GM19397 (cell line): ENCODE data around the gene SLC6A7.

Experiments
- ATAC-seq: cut with Tn5 transposase; IDR thresholded peaks from one replicate; pipeline ENCODE4 v1.9.1; 2021; ENCODE audit warnings: mild to moderate bottlenecking, moderate library complexity; ENCODE audit not compliant: unreplicated experiment

SLC6A7 gene

DNA sequence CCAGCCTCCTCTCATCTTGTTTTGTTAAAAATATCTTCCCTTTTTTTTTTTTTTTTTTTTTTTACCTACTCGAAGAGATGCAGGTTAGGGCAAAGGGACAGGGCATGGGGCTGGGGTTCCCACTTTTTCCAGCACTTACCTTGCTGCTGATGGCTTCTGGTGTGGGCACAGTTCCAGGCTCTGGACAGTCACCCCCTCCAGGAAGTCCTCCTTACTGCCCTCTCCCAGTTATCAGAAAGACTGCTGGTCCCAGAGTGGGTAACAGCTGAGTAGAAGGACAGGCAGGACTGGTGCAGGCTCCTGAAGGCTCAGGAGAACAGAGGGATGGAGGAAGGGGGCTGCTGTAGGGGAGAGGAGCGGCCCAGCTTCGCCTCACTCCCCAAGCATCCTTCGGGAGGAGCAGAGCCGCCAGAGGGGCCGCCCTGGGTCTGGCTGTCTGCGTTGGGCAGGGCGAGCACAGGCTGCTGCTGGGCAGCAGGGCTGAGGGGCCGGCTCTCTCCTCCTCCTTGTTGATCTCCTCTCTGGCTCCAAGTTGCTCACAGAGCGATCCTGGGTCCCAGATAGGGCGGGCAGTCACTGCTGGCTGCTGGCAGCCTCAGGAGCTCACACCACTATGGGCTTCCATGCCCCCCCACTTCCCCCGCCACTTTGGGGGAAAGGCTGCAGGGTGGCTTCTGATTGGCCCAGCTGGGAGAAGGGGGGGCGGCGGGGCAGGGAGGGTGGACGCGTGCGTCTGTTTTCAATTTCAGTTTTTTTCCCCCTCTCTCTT is 34.4 kb upstream of the SLC6A7 start, which contains the start of gene PDGFRB:
Gene PDGFRB (minus strand): TSS at position 588 of the 769 bp plus-strand sequence. CDS start 18,798 bp downstream, outside the sequence.
- peak; percentile 66 for ATAC-seq

DNA sequence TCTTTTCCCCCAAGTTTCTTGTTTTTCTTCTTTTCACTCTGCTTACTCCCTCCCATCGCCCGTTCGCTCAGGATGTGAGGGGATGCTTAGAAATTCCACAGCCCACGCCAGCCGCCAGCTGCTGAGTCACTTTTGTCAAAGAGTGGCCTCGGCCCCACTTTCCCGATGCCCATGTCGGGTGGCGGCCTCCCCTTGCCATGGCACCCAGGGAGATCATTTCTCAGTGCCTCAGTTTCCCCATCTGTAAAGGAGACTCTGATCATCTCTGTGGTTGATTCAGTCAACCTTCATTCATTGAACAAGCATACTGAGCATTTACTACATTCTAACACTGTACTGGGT is 33.9 kb upstream of the SLC6A7 start:
- ATAC-seq = peak; percentile 7

DNA sequence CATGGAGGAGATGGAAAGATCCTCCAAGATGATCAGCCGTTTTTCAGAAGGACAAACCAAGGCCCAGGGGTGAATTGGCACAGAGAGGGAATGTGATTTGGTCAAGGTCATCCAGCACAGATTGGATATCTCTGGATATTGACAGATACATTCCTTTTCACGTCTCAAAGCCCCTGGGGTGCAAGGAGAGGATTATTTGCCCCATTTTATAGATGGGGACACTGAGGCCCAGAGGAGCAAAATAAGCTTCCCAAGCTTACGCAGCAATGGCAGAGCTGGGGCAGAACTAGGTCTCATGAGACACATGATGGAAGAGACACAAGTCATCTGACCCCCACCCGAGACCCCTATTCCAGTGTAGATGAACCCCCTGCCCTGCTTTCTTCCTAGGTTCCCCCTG is 33.3 kb upstream of the SLC6A7 start:
- no peak for ATAC-seq

DNA sequence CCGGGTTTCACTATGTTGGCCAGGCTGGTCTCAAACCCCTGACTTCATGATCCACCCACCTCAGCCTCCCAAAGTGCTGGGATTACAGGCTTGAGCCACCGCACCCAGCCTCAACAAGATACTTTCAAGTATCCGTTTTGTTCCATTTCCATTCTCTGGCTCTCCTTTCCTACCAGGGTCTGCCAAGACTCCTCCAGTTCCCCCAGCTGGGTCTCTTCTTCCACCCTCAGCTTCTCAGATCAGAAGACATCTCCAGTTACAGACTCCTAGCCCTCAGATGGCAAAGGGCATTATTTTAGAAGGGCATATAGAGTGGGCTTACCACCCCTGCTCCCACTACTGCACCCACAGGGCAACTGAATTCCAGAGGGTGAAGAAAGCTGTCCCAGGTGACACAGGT is 32.7 kb upstream of the SLC6A7 start:
- no peak for ATAC-seq

DNA sequence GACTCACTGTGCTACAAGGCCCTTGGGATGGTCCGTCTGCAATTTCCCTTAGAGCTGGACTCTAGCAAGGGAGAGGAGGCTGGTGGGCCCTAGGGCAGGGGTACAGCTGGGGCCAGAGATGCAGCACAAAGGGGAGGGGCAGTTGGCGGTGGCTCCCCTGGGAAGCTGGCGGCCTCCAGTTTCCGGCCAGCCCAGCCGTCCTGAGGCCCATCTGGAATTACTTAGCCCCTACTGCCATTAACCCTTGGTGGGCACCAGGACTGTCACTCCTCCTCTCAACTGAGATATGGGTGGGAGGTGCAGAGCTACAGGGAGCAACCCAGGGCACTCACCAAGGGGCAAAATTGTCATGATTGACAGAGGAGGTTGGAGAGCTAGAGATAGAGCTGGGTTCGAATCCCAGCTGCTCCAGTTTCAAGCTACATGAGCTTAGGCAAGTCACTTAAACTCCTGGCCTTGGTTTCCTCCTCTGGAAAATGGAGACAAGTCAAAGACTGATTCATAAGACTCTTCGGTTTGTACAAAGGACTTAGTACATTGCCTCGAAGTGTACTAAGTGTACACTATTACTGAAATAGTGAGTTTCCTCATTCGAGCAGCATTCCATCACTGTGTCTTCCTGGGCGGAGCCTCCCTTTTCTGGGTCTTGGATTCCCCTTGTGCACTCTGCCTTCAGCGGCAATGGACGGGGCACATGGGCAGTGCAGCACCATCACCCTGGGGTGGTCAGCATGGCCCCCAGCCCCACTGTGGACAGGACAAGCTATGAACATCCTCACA is 31.5 kb upstream of the SLC6A7 start:
- no peak for ATAC-seq

DNA sequence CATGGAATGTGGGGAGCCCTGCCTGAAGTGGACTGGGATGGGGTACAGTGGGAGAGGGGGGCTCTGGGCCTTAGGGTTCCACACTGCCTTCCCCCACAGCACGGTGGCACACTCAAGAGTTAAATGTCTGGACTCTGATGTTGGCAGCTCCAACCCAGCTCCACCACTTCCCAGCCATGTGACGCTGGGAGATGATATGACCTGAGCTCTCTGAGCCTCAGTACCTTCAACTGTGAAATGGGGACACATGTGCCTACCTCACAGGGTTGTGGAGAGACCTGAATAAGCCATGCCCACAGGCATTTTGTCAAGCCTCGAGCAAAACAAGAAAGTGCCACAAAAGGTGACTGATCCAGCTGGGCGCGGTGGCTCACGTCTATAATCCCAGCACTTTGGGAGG is 30.8 kb upstream of the SLC6A7 start:
- no peak for ATAC-seq

DNA sequence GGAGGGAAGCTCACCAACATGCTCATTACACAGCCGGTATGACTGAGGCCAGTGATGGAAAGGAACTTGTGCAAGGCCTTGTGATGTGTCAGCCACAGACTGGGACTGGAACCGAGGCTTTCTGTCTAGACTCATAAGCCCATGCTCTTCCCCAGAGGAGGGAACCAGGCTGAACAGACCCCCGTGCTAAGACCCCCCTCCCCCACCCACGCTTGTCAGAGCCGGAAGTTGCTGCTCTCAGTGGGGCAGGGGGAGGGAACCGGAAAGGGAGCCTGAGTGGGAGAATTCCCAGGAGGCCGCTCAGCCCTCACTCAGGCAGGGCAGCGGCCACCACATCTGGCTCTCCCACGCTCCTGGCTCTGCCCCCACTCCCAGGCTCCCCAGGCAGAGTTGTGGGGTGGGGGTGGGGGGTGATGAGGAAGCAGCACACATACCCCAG is 30.1 kb upstream of the SLC6A7 start:
- ATAC-seq = no peak

DNA sequence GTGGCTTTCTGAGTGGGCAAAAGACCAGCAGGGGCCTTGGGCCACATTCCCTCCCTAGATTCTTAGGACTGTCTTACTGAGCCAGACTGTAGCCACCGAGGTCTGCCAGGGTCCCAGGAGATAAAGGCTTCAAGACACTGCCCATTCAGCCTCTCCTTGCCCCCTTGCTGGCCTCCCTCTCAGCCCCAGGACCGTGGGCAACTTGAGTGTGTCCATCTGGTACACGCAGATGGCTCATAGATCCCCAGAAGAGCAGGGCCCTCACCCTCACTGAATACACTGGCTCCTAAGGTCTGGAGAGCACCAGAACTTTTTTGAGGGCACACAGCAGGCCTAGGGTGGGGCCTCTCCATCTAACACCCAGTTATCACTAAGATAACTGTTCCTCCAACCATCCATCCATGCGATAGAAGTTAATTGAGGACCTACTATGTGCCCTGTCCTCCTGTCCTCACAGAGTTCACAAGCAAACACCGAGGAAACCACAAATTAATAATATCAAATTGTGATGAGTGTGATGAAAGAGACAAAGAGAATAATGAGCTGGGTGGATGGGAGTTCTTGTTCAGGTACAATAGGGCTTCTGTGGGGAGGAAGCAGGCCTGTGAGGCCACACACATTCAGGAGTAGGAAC is 29.3 kb upstream of the SLC6A7 start:
- no peak for ATAC-seq

DNA sequence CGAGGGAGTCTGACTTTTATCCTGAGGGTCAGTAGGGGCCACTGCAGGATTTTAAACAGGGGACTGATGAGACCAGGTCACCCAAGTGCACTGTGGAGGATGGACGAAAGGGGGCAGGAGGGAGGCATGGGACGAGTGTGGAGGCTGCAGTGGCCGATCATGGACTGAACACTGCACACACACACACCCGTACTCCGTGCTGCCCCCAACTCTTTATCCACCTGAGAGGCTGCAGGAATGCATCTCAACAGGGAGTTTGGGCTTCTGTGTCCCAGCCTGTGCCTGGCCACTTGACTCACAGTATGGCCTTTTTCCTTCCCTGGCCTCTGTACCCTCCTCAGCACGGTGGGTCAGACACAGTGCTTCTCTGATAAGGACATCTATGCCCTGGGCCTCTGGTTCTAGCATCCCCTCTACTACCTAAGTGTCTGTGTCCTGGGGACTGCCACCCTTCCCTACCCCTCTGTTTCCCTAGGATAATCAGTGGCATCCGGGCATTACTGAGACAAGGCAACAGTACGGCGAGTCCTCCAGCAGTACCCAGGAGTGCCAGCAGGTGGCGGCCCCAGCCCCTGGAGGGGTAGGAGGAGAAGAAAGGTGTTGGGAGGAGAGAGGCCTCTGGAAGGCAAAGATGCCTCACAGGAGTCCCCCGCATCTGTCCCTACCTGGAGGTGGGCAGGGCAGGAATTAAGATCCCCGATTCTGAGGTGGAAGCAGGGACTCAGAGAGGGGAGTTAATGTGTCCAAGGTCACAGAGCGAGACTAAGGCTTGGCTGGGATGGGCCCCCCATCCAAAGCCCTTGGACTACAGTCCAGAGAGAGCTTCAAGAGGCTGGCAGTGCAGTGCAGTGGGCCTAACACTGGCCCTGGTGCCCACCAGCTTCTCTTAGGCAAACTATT is 28.4 kb upstream of the SLC6A7 start:
- ATAC-seq = peak; percentile 67

DNA sequence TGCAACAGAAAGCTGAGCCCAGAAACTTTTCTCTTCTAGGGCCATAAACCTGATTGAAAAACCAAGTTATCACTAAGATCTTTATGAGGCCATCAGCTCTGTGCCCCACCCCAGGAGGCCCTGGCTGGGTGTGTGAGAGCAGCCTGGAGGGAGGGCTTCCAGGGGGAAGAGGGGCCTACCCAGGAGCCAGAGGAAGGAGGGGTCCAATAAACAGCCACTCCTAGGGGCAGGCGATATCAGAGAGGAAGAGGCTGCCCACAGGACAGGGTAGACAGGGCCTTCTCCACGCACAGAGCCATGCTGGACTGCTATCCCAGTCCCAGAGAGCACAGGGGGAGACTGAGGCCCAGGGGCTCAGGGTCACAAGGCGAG is 27.7 kb upstream of the SLC6A7 start:
- ATAC-seq = no peak

DNA sequence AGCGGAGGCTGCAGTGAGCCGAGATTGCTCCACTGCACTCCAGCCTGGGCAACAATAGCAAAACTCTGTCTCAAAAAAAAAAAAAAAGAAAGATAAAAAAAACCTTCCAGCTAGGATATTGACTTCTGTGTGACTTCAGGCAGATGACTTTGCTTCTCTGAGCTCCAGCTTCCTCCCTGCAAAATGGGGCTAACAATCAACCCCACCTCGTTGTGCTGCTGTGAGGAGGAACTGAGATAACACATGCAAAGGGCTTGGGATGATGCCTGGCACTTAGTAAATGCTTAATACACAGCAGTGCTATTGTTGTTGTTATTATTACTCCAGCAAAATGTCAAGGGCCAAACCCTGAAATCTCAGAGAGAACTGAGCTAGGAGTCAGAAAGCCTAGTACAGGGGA is 26.8 kb upstream of the SLC6A7 start:
- no peak for ATAC-seq

DNA sequence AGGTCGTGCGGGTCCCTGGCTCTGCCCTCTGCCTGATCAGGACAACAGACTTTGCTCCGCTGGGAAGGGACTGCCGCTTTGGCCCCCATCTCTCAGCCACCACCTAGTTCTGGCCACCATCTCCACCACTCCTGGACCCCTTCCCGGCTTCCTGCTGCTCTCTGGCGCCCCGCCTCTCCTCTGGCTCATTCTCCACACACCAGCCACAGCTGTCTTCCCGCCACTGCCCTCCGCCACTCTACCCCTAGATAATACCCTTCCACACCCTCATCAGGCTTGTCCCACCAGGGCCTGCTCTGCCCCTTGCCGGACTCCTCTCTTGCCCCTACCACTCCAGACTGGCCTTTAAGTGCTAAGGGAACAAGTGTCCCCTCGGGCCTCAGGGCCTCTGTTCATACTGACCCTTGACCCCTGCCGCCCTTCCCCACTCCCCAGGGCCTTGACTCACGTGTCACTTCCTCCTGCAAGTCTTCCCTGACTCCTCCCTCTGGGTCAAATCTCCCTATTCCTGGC is 26.3 kb upstream of the SLC6A7 start:
- no peak for ATAC-seq

DNA sequence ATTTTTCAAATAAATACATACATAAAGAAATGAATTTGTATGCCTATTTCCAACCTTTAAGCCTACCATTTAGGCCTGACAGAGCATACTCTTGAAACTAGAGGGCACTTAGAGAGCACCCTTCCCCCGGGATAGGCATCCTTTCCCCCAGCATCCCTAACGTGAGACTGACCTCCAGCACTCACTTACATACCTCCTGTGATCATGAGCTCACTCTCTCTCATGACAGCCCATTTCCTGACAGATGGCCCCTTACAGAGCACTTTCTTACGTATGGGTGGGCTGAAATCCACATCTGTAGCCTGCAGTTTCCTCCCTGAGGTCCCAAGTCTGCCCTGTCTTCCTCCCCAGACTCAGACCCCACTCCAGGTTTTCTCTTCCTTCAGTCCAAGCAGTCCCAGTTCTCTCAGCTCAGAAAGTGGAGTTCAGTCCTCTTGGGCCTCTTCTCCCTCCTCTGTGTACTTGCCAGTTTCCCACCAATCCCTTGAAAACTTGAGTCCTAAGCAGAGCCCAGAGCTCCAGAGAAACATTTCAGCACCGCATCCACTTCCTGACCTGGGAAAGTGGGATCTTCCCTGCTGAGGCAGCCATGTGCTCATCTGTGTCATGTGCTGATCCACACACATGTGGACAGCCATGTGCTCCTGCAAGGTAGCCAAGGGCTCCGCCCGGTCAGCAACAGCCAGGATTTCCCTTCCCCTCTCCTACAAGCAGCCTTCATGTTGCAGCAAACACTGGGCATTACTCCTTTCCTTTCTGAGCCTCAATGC is 25.5 kb upstream of the SLC6A7 start:
- ATAC-seq = no peak

DNA sequence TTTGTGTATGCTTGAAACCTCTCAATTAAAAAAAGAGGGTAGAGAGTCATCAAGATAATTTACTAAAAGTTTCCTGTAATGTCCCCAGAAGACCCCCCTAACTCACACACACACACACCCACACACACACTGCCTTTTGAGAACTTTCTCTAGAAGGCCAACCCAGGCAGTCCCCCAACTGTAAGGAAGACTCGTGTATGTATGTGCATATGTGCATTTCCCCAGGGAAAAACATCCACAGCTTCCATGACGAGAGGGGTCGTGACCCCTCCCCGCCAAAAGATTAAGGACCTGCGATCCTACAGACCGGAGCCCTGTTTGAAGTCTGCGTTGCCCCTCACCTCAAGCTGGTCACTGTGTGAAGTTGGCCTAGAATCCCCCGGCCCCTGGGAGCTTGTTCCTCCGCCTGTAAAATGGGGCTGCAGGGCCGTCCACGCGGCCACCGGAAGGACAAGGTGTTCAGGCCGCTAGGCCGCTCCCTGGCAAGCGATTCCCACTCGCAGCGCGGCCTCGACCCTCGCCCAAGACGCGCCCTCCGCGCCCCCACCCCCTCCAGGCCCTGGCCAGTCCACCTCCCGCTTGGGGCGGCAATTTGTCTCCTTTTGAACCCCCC is 23.7 kb upstream of the SLC6A7 start:
- no peak for ATAC-seq

DNA sequence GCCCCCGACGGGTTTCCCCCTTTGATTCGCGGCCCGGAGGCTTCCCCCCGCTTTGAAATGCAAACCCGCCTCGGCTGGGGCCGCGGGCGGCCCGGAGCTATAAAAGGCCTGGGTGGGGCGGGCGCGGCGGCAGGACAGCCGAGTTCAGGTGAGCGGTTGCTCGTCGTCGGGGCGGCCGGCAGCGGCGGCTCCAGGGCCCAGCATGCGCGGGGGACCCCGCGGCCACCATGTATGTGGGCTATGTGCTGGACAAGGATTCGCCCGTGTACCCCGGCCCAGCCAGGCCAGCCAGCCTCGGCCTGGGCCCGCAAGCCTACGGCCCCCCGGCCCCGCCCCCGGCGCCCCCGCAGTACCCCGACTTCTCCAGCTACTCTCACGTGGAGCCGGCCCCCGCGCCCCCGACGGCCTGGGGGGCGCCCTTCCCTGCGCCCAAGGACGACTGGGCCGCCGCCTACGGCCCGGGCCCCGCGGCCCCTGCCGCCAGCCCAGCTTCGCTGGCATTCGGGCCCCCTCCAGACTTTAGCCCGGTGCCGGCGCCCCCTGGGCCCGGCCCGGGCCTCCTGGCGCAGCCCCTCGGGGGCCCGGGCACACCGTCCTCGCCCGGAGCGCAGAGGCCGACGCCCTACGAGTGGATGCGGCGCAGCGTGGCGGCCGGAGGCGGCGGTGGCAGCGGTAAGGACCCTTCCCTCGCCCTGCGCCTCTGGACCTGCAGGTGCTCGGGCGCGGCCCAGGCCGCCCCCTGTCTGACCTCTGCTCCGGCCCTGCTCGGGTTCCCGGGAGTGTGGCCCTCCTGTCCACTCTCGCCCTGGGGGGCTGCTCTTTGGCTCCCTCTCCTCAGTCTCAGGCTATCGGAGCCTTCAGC is 23.0 kb upstream of the SLC6A7 start, which contains the start of gene CDX1:
Gene CDX1 (plus strand): TSS at position 129 of the 862 bp plus-strand sequence. CDS start 99 bp downstream, at position 228.
- no peak for ATAC-seq

DNA sequence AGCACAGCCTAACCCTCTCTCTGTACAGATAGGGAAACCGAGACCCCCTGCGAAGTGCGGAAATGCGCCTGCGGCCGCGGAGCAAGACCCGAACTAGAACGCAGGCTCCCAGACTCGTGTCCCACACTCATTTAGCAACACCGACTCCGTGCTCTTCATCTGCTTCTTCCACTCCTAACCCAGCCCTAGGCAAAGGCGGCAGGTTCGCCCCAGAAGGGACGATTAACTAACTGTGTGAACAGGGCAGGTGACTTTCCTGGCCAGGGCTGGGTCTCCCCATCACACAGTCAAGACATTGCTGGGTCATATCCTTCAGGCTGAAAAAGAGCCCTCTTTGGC is 22.4 kb upstream of the SLC6A7 start:
- ATAC-seq = no peak

DNA sequence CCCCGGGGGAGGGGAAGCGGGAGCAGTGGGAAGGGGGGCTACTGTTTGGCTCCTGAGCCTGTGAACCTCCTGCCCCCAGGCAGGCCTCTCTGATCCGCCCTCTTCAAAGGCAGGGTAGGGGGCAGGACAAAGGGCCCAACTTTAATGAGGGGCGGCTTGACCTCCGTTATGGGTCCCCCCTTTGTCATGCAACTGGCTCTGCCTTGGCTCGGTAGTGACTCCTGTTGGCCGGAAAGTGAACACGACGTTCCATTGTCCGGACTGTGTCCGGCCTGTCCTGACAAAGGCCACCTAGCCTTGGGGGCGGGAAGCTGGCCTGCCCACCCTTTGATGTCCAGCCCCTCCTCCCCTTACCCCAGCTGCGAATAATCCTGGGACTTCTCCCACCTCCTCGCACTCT is 22.0 kb upstream of the SLC6A7 start:
- no peak for ATAC-seq

DNA sequence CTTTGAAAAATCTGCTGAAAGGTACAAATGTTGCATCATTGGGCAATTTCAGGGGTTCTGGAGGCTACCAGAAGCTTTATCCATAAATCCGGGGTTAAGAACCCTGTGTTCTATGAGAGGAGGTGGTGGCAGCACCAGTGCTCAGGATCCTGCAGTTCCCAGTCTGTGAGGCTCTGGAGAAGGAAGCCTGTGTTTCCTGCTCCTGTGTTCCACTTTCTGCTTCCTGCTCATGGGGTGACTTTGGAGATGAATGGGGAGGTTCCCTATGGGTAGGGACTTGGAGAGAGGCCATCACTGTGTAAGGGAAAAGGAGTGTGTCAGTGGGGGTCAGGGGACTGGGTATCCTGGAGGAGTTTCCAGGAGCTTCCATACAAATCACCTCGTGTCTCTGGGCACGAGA is 21.0 kb upstream of the SLC6A7 start:
- no peak for ATAC-seq

DNA sequence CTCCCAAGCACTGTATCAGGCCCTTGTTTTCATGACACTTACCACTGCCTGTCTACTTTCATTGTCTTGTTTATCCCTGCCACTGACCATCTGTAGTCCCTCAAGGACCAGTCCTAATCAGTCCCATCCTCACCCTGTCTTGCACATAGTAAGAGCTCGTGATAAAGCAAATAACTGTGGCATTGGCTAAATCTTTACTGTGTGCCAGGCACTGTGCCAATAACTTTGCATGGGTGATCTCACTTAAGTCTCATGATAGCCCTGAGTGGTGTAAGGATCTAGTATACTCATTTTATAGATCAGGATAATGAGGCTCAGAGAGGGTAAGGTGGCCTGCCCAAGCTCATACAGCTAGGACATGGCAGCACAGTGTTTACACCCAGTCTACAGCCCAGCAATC is 17.7 kb upstream of the SLC6A7 start:
- no peak for ATAC-seq
